Neutrophil (primary cell): Measurements from ENCODE around the gene NCKIPSD.

Source experiments
- H3K27ac ChIP-seq: fragments of 200-600 bp; sonication (generic); 2 replicates; pipeline ENCODE4 v1.5.1; 2016; ENCODE audit warnings: mild to moderate bottlenecking, moderate library complexity
- H3K27me3 ChIP-seq: fragments of 200-600 bp; sonication (generic); 2 replicates; pipeline ENCODE4 v1.6.0; 2016; ENCODE audit warnings: mild to moderate bottlenecking
- H3K36me3 ChIP-seq: fragments of 200-600 bp; sonication (generic); 2 replicates; pipeline ENCODE4 v1.5.1; 2017
- H3K4me1 ChIP-seq, 2 experiments: fragments of 200-600 bp in 1 of 2; sonication (generic) in 1 of 2; 1 replicate in 1 of 2; 2 replicates in 1 of 2; pipeline versions ENCODE4 v1.5.1 to v1.6.1; 2013 to 2016; ENCODE audit warnings: low read depth in 1 of 2, low read length in 1 of 2, mild to moderate bottlenecking in 1 of 2, moderate library complexity in 1 of 2; ENCODE audit not compliant: control insufficient read depth in 1 of 2, insufficient read depth in 1 of 2
- H3K4me3 ChIP-seq, 2 experiments: fragments of 200-600 bp in 1 of 2; sonication (generic) in 1 of 2; 1 replicate in 1 of 2; 2 replicates in 1 of 2; pipeline ENCODE4 v1.5.1; 2013 to 2016; ENCODE audit warnings: low read depth in 1 of 2, low read length in 1 of 2, mild to moderate bottlenecking in 1 of 2, moderate library complexity in 1 of 2
- H3K9me3 ChIP-seq: fragments of 200-600 bp; sonication (generic); 2 replicates; pipeline ENCODE4 v1.5.1; 2016
- CTCF ChIP-seq: fragments of 200-600 bp; sonication (generic); IDR thresholded peaks from 2 replicates; pipeline ENCODE4 v1.5.1; 2016; ENCODE audit warnings: antibody characterized with exemption

NCKIPSD gene

GRCh38 chr3:48693826-48694225, 8.1 kb upstream of the NCKIPSD start:
- no peaks in the 10 kb centered on the region for H3K9me3 ChIP-seq
- no peak overlapping the region for H3K4me3 ChIP-seq
- no peak for TF ChIP-seq CTCF
- peaks cover 82% of the 10 kb centered on the region for H3K36me3 ChIP-seq
- H3K4me1 ChIP-seq: no peaks in the 10 kb centered on the region
- no peak overlapping the region for H3K27ac ChIP-seq
- H3K27me3 ChIP-seq: no peaks in the 10 kb centered on the region

GRCh38 chr3:48692551-48692950, 6.8 kb upstream of the NCKIPSD start:
- no peaks in the 10 kb centered on the region for H3K9me3 ChIP-seq
- H3K4me1 ChIP-seq: no peaks in the 10 kb centered on the region
- no peak for TF ChIP-seq CTCF
- no peak overlapping the region for H3K4me3 ChIP-seq
- peaks cover 82% of the 10 kb centered on the region for H3K36me3 ChIP-seq
- no peak overlapping the region for H3K27ac ChIP-seq
- H3K27me3 ChIP-seq: no peaks in the 10 kb centered on the region

GRCh38 chr3:48690846-48691458, 5.2 kb upstream of the NCKIPSD start:
- H3K27ac ChIP-seq: peak overlapping the region; percentile 19
- no peak overlapping the region for H3K4me3 ChIP-seq
- peaks cover 85% of the 10 kb centered on the region for H3K36me3 ChIP-seq
- no peaks in the 10 kb centered on the region for H3K9me3 ChIP-seq
- peaks cover 4% of the 10 kb centered on the region in 2 experiments for H3K4me1 ChIP-seq
- no peaks in the 10 kb centered on the region for H3K27me3 ChIP-seq
- TF ChIP-seq CTCF: no peak

- Histone ChIP-seq H3K27ac (no peak overlapping the region), H3K36me3 (peaks cover 72% of the 10 kb centered on the region), H3K4me1 (peaks cover 14 to 18% of the 10 kb centered on the region in 2 experiments), H3K4me3 (no peak overlapping the region), H3K9me3 (no peaks in the 10 kb centered on the region), H3K27me3 (no peaks in the 10 kb centered on the region)
- no peak for TF ChIP-seq CTCF
Measured at GRCh38 chr3:48689384-48689783, 3.7 kb upstream of the NCKIPSD start.

DNA sequence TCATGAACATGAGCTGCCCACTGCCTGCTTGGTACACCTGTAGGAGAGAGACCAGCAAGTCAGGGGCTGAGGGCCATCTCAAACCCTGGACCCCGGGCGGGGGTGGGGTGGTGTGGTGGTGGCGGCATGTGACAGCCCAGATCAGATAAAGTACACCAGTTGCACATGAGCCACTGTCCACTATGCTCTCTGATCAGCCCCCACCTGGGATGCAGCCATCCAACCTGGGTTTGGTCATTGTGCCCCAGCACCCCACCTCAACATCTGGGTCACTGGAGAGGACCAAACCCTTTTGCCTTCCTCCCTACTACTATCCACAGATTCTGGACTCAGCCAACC, 3.0 kb upstream of the NCKIPSD start:
- Histone ChIP-seq H3K4me3 (no peak overlapping the region), H3K4me1 (peaks cover 14 to 20% of the 10 kb centered on the region in 2 experiments), H3K27me3 (no peaks in the 10 kb centered on the region), H3K9me3 (no peaks in the 10 kb centered on the region), H3K36me3 (peaks cover 65% of the 10 kb centered on the region), H3K27ac (no peak overlapping the region)
- no peak for TF ChIP-seq CTCF
